ENCODE data around the gene KRTAP16-1. TPM values are rescaled to one million over a fixed set of nuclear protein-coding genes. Genes with fewer than 3 reads are reported as not detected.

Gene KRTAP16-1
- total and polyA plus RNA-seq, 4 experiments from 2014 or later, result 0.28 TPM; not detected in 3

- Mint-ChIP-seq H3K27me3 (peaks cover 9 to 19% of the 10 kb centered on the region in 2 donors), H3K36me3 (no peaks in the 10 kb centered on the region), H3K9me3 (peaks cover 0 to 2% (median 0%) of the 10 kb centered on the region in 8 donors), H3K4me1 (peaks cover 0 to 15% (median 8%) of the 10 kb centered on the region in 4 donors), H3K27ac (no peak overlapping the region), H3K4me3 (no peak overlapping the region)
- Histone ChIP-seq H3K36me3 (ENCODE audit: insufficient read depth, low read length) (no peaks in the 10 kb centered on the region), H3K4me1 (ENCODE audit: insufficient read depth, low read length) (no peaks in the 10 kb centered on the region), H3K27ac (ENCODE audit: low read depth, low read length) (no peak overlapping the region), H3K9me3 (ENCODE audit: control insufficient read depth in 1 of 2, low read length in 2 of 2) (no peaks in the 10 kb centered on the region), H3K4me3 (ENCODE audit: low read length in 2 of 2) (no peak overlapping the region), H3K27me3 (ENCODE audit: insufficient read depth, low read length) (no peaks in the 10 kb centered on the region)
- intact Hi-C loops (cut with micrococcal nuclease), result no loop called here
- ChIA-PET CTCF (ENCODE audit: partially characterized antibody) (interaction anchor here (1.3 kb wide), 1 partner anchor 55 kb away, joined by 4 read pairs; no protein-coding TSS in a partner anchor), POLR2A (ENCODE audit: partially characterized antibody) (no interaction called here)
- DNase-seq, result no peak
Measured at GRCh38 chr17:41267711-41268110, 41.4 kb downstream of the KRTAP16-1 start.

DNA sequence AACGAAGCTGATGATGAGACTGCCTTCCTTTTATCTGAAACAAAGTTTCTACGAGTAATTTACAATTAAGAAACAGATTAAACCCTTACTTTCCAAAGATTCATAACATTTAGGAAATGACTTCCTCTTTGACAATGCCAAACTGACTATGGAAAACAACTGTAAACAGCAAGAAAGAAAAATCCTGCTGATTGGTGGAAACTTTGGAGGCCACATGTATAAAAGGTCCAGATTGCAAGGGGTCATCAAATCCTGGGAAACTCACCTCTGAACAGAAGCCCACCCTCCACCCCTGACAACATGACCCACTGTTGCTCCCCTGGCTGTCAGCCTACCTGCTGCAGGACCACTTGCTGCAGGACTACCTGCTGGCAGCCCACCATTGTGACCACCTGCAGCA, 44.0 kb downstream of the KRTAP16-1 start, which contains the start of gene KRTAP9-6:
Gene KRTAP9-6 (plus strand): TSS at position 301 of the 400 bp plus-strand sequence. CDS start 0 bp downstream, at position 301.
- H3K27me3 ChIP-seq (ENCODE audit: insufficient read depth, low read length), result no peaks in the 10 kb centered on the region
- H3K4me1 ChIP-seq (ENCODE audit: insufficient read depth, low read length), result no peaks in the 10 kb centered on the region
- H3K27ac ChIP-seq (ENCODE audit: low read depth, low read length), result no peak within 1 kb of the TSS
- H3K27me3 Mint-ChIP-seq, result peaks cover 18 to 27% of the 10 kb centered on the region in 2 donors
- CTCF ChIA-PET (ENCODE audit: partially characterized antibody), result no interaction called here
- no peak within 1 kb of the TSS for H3K4me3 ChIP-seq (ENCODE audit: low read length in 2 of 2)
- H3K4me1 Mint-ChIP-seq, result peaks cover 10 to 27% (median 15%) of the 10 kb centered on the region in 4 donors
- no peaks in the 10 kb centered on the region for H3K36me3 Mint-ChIP-seq
- H3K27ac Mint-ChIP-seq, result peak within 1 kb of the TSS in 2 of 7 donors; percentile 1 to 13
- peaks cover 0 to 2% (median 0%) of the 10 kb centered on the region in 8 donors for H3K9me3 Mint-ChIP-seq
- H3K36me3 ChIP-seq (ENCODE audit: insufficient read depth, low read length), result no peaks in the 10 kb centered on the region
- no peaks in the 10 kb centered on the region for H3K9me3 ChIP-seq (ENCODE audit: control insufficient read depth in 1 of 2, low read length in 2 of 2)
- no peak for DNase-seq
- POLR2A ChIA-PET (ENCODE audit: partially characterized antibody), result no interaction called here
- intact Hi-C loops (cut with micrococcal nuclease), result no loop called here
- H3K4me3 Mint-ChIP-seq, result no peak within 1 kb of the TSS

DNA sequence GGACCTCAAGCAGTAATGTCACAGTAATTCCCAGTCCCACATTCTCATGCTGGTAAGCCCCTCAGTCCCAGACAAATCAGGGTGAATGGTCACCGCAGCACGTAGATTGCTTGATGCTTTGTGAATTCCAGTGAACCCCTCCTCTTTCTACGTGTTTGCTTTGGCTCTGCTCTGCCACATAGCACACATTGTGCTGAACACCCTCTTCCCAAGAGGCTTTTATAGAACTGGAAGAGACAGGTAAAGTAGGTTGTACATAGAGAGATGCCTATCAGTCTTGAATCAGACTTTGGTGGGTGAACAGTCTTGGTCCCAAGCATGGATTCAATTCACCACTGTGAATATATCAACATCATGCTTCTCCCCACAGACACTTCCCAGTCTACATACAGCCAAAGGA, 44.5 kb downstream of the KRTAP16-1 start:
- H3K4me3 ChIP-seq (ENCODE audit: low read length in 2 of 2), result no peak overlapping the region
- POLR2A ChIA-PET (ENCODE audit: partially characterized antibody), result no interaction called here
- DNase-seq, result no peak
- H3K9me3 Mint-ChIP-seq, result peaks cover 0 to 2% (median 0%) of the 10 kb centered on the region in 8 donors
- intact Hi-C loops (cut with micrococcal nuclease), result loop anchor here (1.0 to 5.0 kb wide), 2 partner anchors 12 to 43 kb away; partner anchors contain the start of gene KRTAP16-1
- H3K27me3 Mint-ChIP-seq, result peaks cover 20 to 27% of the 10 kb centered on the region in 2 donors
- no peak overlapping the region for H3K27ac ChIP-seq (ENCODE audit: low read depth, low read length)
- H3K4me3 Mint-ChIP-seq, result no peak overlapping the region
- CTCF ChIA-PET (ENCODE audit: partially characterized antibody), result no interaction called here
- no peaks in the 10 kb centered on the region for H3K27me3 ChIP-seq (ENCODE audit: insufficient read depth, low read length)
- no peaks in the 10 kb centered on the region for H3K36me3 ChIP-seq (ENCODE audit: insufficient read depth, low read length)
- no peaks in the 10 kb centered on the region for H3K4me1 ChIP-seq (ENCODE audit: insufficient read depth, low read length)
- H3K4me1 Mint-ChIP-seq, result peaks cover 10 to 30% (median 15%) of the 10 kb centered on the region in 4 donors
- peak overlapping the region in 1 of 7 donors; percentile 1 for H3K27ac Mint-ChIP-seq
- H3K9me3 ChIP-seq (ENCODE audit: control insufficient read depth in 1 of 2, low read length in 2 of 2), result no peaks in the 10 kb centered on the region
- no peaks in the 10 kb centered on the region for H3K36me3 Mint-ChIP-seq

- Mint-ChIP-seq H3K36me3 (no peaks in the 10 kb centered on the region), H3K27me3 (peaks cover 17 to 27% of the 10 kb centered on the region in 2 donors), H3K4me3 (no peak overlapping the region), H3K27ac (no peak overlapping the region), H3K9me3 (peaks cover 0 to 2% (median 0%) of the 10 kb centered on the region in 8 donors), H3K4me1 (peaks cover 10 to 30% (median 15%) of the 10 kb centered on the region in 4 donors)
- H3K4me1 ChIP-seq (ENCODE audit: insufficient read depth, low read length), result no peaks in the 10 kb centered on the region
- no peak overlapping the region for H3K27ac ChIP-seq (ENCODE audit: low read depth, low read length)
- H3K27me3 ChIP-seq (ENCODE audit: insufficient read depth, low read length), result no peaks in the 10 kb centered on the region
- H3K9me3 ChIP-seq (ENCODE audit: control insufficient read depth in 1 of 2, low read length in 2 of 2), result no peaks in the 10 kb centered on the region
- ChIA-PET POLR2A (ENCODE audit: partially characterized antibody) (no interaction called here), CTCF (ENCODE audit: partially characterized antibody) (no interaction called here)
- no peak overlapping the region for H3K4me3 ChIP-seq (ENCODE audit: low read length in 2 of 2)
- intact Hi-C loops (cut with micrococcal nuclease), result loop anchor here (5.0 kb wide), 1 partner anchor 44 kb away; the partner anchor contains the start of gene KRTAP16-1
- DNase-seq, result no peak
- no peaks in the 10 kb centered on the region for H3K36me3 ChIP-seq (ENCODE audit: insufficient read depth, low read length)
Measured at GRCh38 chr17:41263212-41263611, 45.9 kb downstream of the KRTAP16-1 start.

- H3K9me3 ChIP-seq (ENCODE audit: control insufficient read depth in 1 of 2, low read length in 2 of 2), result no peaks in the 10 kb centered on the region
- H3K27ac Mint-ChIP-seq, result no peak overlapping the region
- no peak overlapping the region for H3K27ac ChIP-seq (ENCODE audit: low read depth, low read length)
- H3K4me3 Mint-ChIP-seq, result no peak overlapping the region
- no peaks in the 10 kb centered on the region for H3K27me3 ChIP-seq (ENCODE audit: insufficient read depth, low read length)
- no peaks in the 10 kb centered on the region for H3K36me3 ChIP-seq (ENCODE audit: insufficient read depth, low read length)
- H3K4me3 ChIP-seq (ENCODE audit: low read length in 2 of 2), result no peak overlapping the region
- peaks cover 0 to 2% (median 0%) of the 10 kb centered on the region in 8 donors for H3K9me3 Mint-ChIP-seq
- peaks cover 18 to 20% of the 10 kb centered on the region in 2 donors for H3K27me3 Mint-ChIP-seq
- POLR2A ChIA-PET (ENCODE audit: partially characterized antibody), result no interaction called here
- intact Hi-C loops (cut with micrococcal nuclease), result no loop called here
- H3K36me3 Mint-ChIP-seq, result no peaks in the 10 kb centered on the region
- CTCF ChIA-PET (ENCODE audit: partially characterized antibody), result no interaction called here
- no peak for DNase-seq
- no peaks in the 10 kb centered on the region for H3K4me1 ChIP-seq (ENCODE audit: insufficient read depth, low read length)
- H3K4me1 Mint-ChIP-seq, result peaks cover 8 to 17% (median 13%) of the 10 kb centered on the region in 4 donors
Measured at GRCh38 chr17:41258406-41258805, 50.7 kb downstream of the KRTAP16-1 start.

Other genes with a start within 250 kb of the KRTAP16-1 start
Only the 30 nearest of the 36 such genes appear.
- gene KRTAP4-16, start 207.1 kb downstream of the KRTAP16-1 start, total RNA-seq, result not detected
- not detected for gene KRTAP4-16, start 207.1 kb downstream of the KRTAP16-1 start, polyA plus RNA-seq
- gene KRTAP4-9, start 203.9 kb downstream of the KRTAP16-1 start, total RNA-seq, result not detected
- gene KRTAP4-9, start 203.9 kb downstream of the KRTAP16-1 start, polyA plus RNA-seq, result not detected
- gene KRTAP4-11, start 190.9 kb downstream of the KRTAP16-1 start, total RNA-seq, result not detected
- not detected for gene KRTAP4-11, start 190.9 kb downstream of the KRTAP16-1 start, polyA plus RNA-seq
- gene KRTAP4-12, start 185.1 kb downstream of the KRTAP16-1 start, total RNA-seq, result not detected
- gene KRTAP4-12, start 185.1 kb downstream of the KRTAP16-1 start, polyA plus RNA-seq, result not detected
- not detected for gene KRTAP4-6, start 168.8 kb downstream of the KRTAP16-1 start, total RNA-seq
- gene KRTAP4-6, start 168.8 kb downstream of the KRTAP16-1 start, polyA plus RNA-seq, result under 1 TPM in 1 of 2 donors, not detected in 1; 0.24 TPM
- not detected for gene KRTAP4-5, start 159.5 kb downstream of the KRTAP16-1 start, total RNA-seq
- gene KRTAP4-5, start 159.5 kb downstream of the KRTAP16-1 start, polyA plus RNA-seq, result not detected
- not detected for gene KRTAP4-4, start 148.6 kb downstream of the KRTAP16-1 start, total RNA-seq
- not detected for gene KRTAP4-4, start 148.6 kb downstream of the KRTAP16-1 start, polyA plus RNA-seq
- not detected for gene KRTAP4-3, start 141.1 kb downstream of the KRTAP16-1 start, total RNA-seq
- not detected for gene KRTAP4-3, start 141.1 kb downstream of the KRTAP16-1 start, polyA plus RNA-seq
- gene KRTAP4-2, start 131.1 kb downstream of the KRTAP16-1 start, total RNA-seq, result not detected
- not detected for gene KRTAP4-2, start 131.1 kb downstream of the KRTAP16-1 start, polyA plus RNA-seq
- not detected for gene KRTAP4-1, start 124.4 kb downstream of the KRTAP16-1 start, total RNA-seq
- gene KRTAP4-1, start 124.4 kb downstream of the KRTAP16-1 start, polyA plus RNA-seq, result not detected
- gene KRTAP9-1, start 119.4 kb downstream of the KRTAP16-1 start, total RNA-seq, result not detected
- not detected for gene KRTAP9-1, start 119.4 kb downstream of the KRTAP16-1 start, polyA plus RNA-seq
- not detected for gene KRTAP9-2, start 82.7 kb downstream of the KRTAP16-1 start, total RNA-seq
- not detected for gene KRTAP9-2, start 82.7 kb downstream of the KRTAP16-1 start, polyA plus RNA-seq
- gene KRTAP9-3, start 76.9 kb downstream of the KRTAP16-1 start, total RNA-seq, result not detected
- gene KRTAP9-3, start 76.9 kb downstream of the KRTAP16-1 start, polyA plus RNA-seq, result not detected
- not detected for gene KRTAP9-8, start 71.3 kb downstream of the KRTAP16-1 start, total RNA-seq
- gene KRTAP9-8, start 71.3 kb downstream of the KRTAP16-1 start, polyA plus RNA-seq, result not detected
- not detected for gene KRTAP9-4, start 59.6 kb downstream of the KRTAP16-1 start, total RNA-seq
- gene KRTAP9-4, start 59.6 kb downstream of the KRTAP16-1 start, polyA plus RNA-seq, result not detected
- not detected for gene KRTAP9-9, start 53.9 kb downstream of the KRTAP16-1 start, total RNA-seq
- gene KRTAP9-9, start 53.9 kb downstream of the KRTAP16-1 start, polyA plus RNA-seq, result not detected
- not detected for gene KRTAP9-6, start 43.9 kb downstream of the KRTAP16-1 start, total RNA-seq
- not detected for gene KRTAP9-6, start 43.9 kb downstream of the KRTAP16-1 start, polyA plus RNA-seq
- gene KRTAP9-7, start 33.6 kb downstream of the KRTAP16-1 start, total RNA-seq, result not detected
- not detected for gene KRTAP9-7, start 33.6 kb downstream of the KRTAP16-1 start, polyA plus RNA-seq
- gene KRTAP29-1, start 6.5 kb downstream of the KRTAP16-1 start, total RNA-seq, result not detected
- not detected for gene KRTAP29-1, start 6.5 kb downstream of the KRTAP16-1 start, polyA plus RNA-seq
- not detected for gene KRTAP17-1, start 6.4 kb upstream of the KRTAP16-1 start, total RNA-seq
- gene KRTAP17-1, start 6.4 kb upstream of the KRTAP16-1 start, polyA plus RNA-seq, result not detected
- not detected for gene KRT33A, start 41.5 kb upstream of the KRTAP16-1 start, total RNA-seq
- not detected for gene KRT33A, start 41.5 kb upstream of the KRTAP16-1 start, polyA plus RNA-seq
- not detected for gene KRT33B, start 60.5 kb upstream of the KRTAP16-1 start, total RNA-seq
- not detected for gene KRT33B, start 60.5 kb upstream of the KRTAP16-1 start, polyA plus RNA-seq
- gene KRT34, start 73.0 kb upstream of the KRTAP16-1 start, total RNA-seq, result not detected
- gene KRT34, start 73.0 kb upstream of the KRTAP16-1 start, polyA plus RNA-seq, result not detected
- not detected for gene KRT31, start 88.3 kb upstream of the KRTAP16-1 start, total RNA-seq
- gene KRT31, start 88.3 kb upstream of the KRTAP16-1 start, polyA plus RNA-seq, result not detected
- gene KRT37, start 115.3 kb upstream of the KRTAP16-1 start, total RNA-seq, result not detected
- not detected for gene KRT37, start 115.3 kb upstream of the KRTAP16-1 start, polyA plus RNA-seq
- not detected for gene KRT38, start 131.7 kb upstream of the KRTAP16-1 start, total RNA-seq
- gene KRT38, start 131.7 kb upstream of the KRTAP16-1 start, polyA plus RNA-seq, result not detected
- not detected for gene KRT32, start 158.1 kb upstream of the KRTAP16-1 start, total RNA-seq
- not detected for gene KRT32, start 158.1 kb upstream of the KRTAP16-1 start, polyA plus RNA-seq
- not detected for gene KRT35, start 171.8 kb upstream of the KRTAP16-1 start, total RNA-seq
- gene KRT35, start 171.8 kb upstream of the KRTAP16-1 start, polyA plus RNA-seq, result not detected
- gene KRT36, start 180.6 kb upstream of the KRTAP16-1 start, total RNA-seq, result not detected
- gene KRT36, start 180.6 kb upstream of the KRTAP16-1 start, polyA plus RNA-seq, result not detected
- not detected for gene KRT13, start 196.3 kb upstream of the KRTAP16-1 start, total RNA-seq
- not detected for gene KRT13, start 196.3 kb upstream of the KRTAP16-1 start, polyA plus RNA-seq